Stomach (tissue), 4 donors: ENCODE results near the gene ALPG.

Source experiments
- CTCF ChIP-seq, 7 experiments: fragments of 450-650 bp in 4 of 7; fragments of 200-600 bp in 3 of 7; sonication (generic) in 3 of 7; IDR thresholded peaks; one replicate each; pipeline ENCODE4 v1.5.1; 2016 to 2019; ENCODE audit warnings: antibody characterized with exemption in 7 of 7, control low read depth in 2 of 7, mild to moderate bottlenecking in 1 of 7
- EP300 ChIP-seq: sonication (generic); formaldehyde crosslinking; IDR thresholded peaks from one replicate; pipeline ENCODE4 v1.6.1; 2017; ENCODE audit warnings: antibody characterized with exemption
- POLR2A ChIP-seq, 4 donors: fragments of 450-650 bp; IDR thresholded peaks; one replicate each; pipeline ENCODE4 v1.6.1; 2016; ENCODE audit warnings: antibody characterized with exemption in 4 of 4, control low read depth in 2 of 4, mild to moderate bottlenecking in 1 of 4, moderate library complexity in 1 of 4

- TF ChIP-seq EP300 = no peak
- TF ChIP-seq CTCF (IDR thresholded peaks at IDR 0.05) = no peak
- no peak for TF ChIP-seq POLR2A (IDR thresholded peaks at IDR 0.05)
Observed at GRCh38 chr2:232438091-232438490, 31.4 kb downstream of the ALPG start.
